Measurements from ENCODE around the gene BDH1. TPM values are rescaled to one million over a fixed set of nuclear protein-coding genes. Genes with fewer than 3 reads are reported as not detected.

The BDH1 gene
- total RNA-seq, 1 donor from 2014 or later: 1.5 TPM

DNA sequence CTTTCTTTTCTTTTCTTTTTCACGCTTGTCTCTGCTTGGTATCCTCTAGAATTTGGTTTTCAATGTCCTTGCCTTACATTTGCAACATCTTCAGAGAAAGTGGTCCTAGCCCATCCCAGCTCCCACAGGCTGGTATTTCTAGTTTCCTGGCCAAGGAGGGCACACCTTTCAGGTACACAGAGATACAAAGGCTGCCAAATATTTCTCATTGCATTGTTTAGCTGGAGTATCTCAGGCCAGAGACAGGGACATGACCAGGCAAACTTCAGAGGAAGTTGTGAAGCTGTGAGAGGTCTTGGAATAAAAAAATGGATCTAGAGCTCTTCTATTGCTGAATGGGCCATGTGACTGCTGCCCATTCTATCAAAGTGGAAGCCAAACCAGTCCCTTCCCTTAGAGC lies 68.9 kb downstream of the BDH1 start:
- Histone ChIP-seq H3K27me3 (ENCODE audit: insufficient read depth, low read length) (no peaks in the 10 kb centered on the region), H2AFZ (ENCODE audit: low read depth, low read length) (no peak overlapping the region), H4K20me1 (ENCODE audit: insufficient read depth, low read length) (no peaks in the 10 kb centered on the region), H3K9me3 (ENCODE audit: insufficient read depth, low read depth, low read length) (no peaks in the 10 kb centered on the region), H3K4me2 (ENCODE audit: low read length) (peak overlapping the region; percentile 49), H3K79me2 (ENCODE audit: insufficient read depth, low read length) (no peaks in the 10 kb centered on the region), H3K4me3 (ENCODE audit: insufficient read depth, low read depth, low read length) (no peak overlapping the region), H3K36me3 (ENCODE audit: insufficient read depth, low read length) (no peaks in the 10 kb centered on the region), H3K4me1 (ENCODE audit: insufficient read depth, low read length) (peaks cover 48% of the 10 kb centered on the region), H3K9ac (ENCODE audit: low read length) (peak overlapping the region; percentile 72), H3K27ac (ENCODE audit: low read depth, low read length) (peak overlapping the region; percentile 91)
- no peaks in the 10 kb centered on the region for H3K9me3 Mint-ChIP-seq (ENCODE audit: unreplicated experiment)
- H3K27ac Mint-ChIP-seq (ENCODE audit: unreplicated experiment): peak overlapping the region; percentile 96
- TF ChIP-seq, protein P1, sequence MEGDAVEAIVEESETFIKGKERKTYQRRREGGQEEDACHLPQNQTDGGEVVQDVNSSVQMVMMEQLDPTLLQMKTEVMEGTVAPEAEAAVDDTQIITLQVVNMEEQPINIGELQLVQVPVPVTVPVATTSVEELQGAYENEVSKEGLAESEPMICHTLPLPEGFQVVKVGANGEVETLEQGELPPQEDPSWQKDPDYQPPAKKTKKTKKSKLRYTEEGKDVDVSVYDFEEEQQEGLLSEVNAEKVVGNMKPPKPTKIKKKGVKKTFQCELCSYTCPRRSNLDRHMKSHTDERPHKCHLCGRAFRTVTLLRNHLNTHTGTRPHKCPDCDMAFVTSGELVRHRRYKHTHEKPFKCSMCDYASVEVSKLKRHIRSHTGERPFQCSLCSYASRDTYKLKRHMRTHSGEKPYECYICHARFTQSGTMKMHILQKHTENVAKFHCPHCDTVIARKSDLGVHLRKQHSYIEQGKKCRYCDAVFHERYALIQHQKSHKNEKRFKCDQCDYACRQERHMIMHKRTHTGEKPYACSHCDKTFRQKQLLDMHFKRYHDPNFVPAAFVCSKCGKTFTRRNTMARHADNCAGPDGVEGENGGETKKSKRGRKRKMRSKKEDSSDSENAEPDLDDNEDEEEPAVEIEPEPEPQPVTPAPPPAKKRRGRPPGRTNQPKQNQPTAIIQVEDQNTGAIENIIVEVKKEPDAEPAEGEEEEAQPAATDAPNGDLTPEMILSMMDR (IDR thresholded peaks at IDR 0.05; ENCODE audit: insufficient read depth, low read depth, low read length): no peak
- H3K4me1 Mint-ChIP-seq (ENCODE audit: low read depth, unreplicated experiment): peaks cover 54% of the 10 kb centered on the region
- no peak overlapping the region for H3K4me3 Mint-ChIP-seq (ENCODE audit: unreplicated experiment)
- DNase-seq (ENCODE audit: low read depth) (no peak), FAIRE-seq (no peak)
- peaks cover 1% of the 10 kb centered on the region for H3K36me3 Mint-ChIP-seq (ENCODE audit: low read depth, unreplicated experiment)
- peaks cover 2% of the 10 kb centered on the region for H3K27me3 Mint-ChIP-seq (ENCODE audit: low read depth, unreplicated experiment)

- H3K27me3 ChIP-seq (ENCODE audit: insufficient read depth, low read length): no peaks in the 10 kb centered on the region
- Mint-ChIP-seq H3K27ac (ENCODE audit: unreplicated experiment) (no peak overlapping the region), H3K4me1 (ENCODE audit: low read depth, unreplicated experiment) (peaks cover 40% of the 10 kb centered on the region), H3K4me3 (ENCODE audit: unreplicated experiment) (no peak overlapping the region), H3K27me3 (ENCODE audit: low read depth, unreplicated experiment) (peaks cover 2% of the 10 kb centered on the region), H3K9me3 (ENCODE audit: unreplicated experiment) (no peaks in the 10 kb centered on the region), H3K36me3 (ENCODE audit: low read depth, unreplicated experiment) (peaks cover 1% of the 10 kb centered on the region)
- H3K4me2 ChIP-seq (ENCODE audit: low read length): no peak overlapping the region
- no peaks in the 10 kb centered on the region for H3K9me3 ChIP-seq (ENCODE audit: insufficient read depth, low read depth, low read length)
- no peak overlapping the region for H3K27ac ChIP-seq (ENCODE audit: low read depth, low read length)
- H3K36me3 ChIP-seq (ENCODE audit: insufficient read depth, low read length): no peaks in the 10 kb centered on the region
- H2AFZ ChIP-seq (ENCODE audit: low read depth, low read length): no peak overlapping the region
- FAIRE-seq (no peak), DNase-seq (ENCODE audit: low read depth) (no peak)
- peaks cover 4% of the 10 kb centered on the region for H3K79me2 ChIP-seq (ENCODE audit: insufficient read depth, low read length)
- no peak overlapping the region for H3K4me3 ChIP-seq (ENCODE audit: insufficient read depth, low read depth, low read length)
- no peaks in the 10 kb centered on the region for H4K20me1 ChIP-seq (ENCODE audit: insufficient read depth, low read length)
- H3K4me1 ChIP-seq (ENCODE audit: insufficient read depth, low read length): peaks cover 44% of the 10 kb centered on the region
- no peak overlapping the region for H3K9ac ChIP-seq (ENCODE audit: low read length)
- TF ChIP-seq, protein P1 (IDR thresholded peaks at IDR 0.05; ENCODE audit: insufficient read depth, low read depth, low read length): no peak
- no peak for TF ChIP-seq EZH2 (IDR thresholded peaks at IDR 0.05; ENCODE audit: insufficient read depth, low read length)
These were observed 70.6 kb downstream of the BDH1 start for GRCh38 chr3:197485143-197485542.

- peaks cover 1% of the 10 kb centered on the region for H3K36me3 Mint-ChIP-seq (ENCODE audit: low read depth, unreplicated experiment)
- Histone ChIP-seq H3K4me2 (ENCODE audit: low read length) (no peak overlapping the region), H3K4me1 (ENCODE audit: insufficient read depth, low read length) (peaks cover 39% of the 10 kb centered on the region), H3K4me3 (ENCODE audit: insufficient read depth, low read depth, low read length) (no peak overlapping the region), H2AFZ (ENCODE audit: low read depth, low read length) (no peak overlapping the region), H3K9ac (ENCODE audit: low read length) (no peak overlapping the region), H3K27ac (ENCODE audit: low read depth, low read length) (no peak overlapping the region), H3K79me2 (ENCODE audit: insufficient read depth, low read length) (peaks cover 4% of the 10 kb centered on the region), H3K9me3 (ENCODE audit: insufficient read depth, low read depth, low read length) (no peaks in the 10 kb centered on the region), H4K20me1 (ENCODE audit: insufficient read depth, low read length) (no peaks in the 10 kb centered on the region), H3K36me3 (ENCODE audit: insufficient read depth, low read length) (no peaks in the 10 kb centered on the region), H3K27me3 (ENCODE audit: insufficient read depth, low read length) (no peaks in the 10 kb centered on the region)
- H3K9me3 Mint-ChIP-seq (ENCODE audit: unreplicated experiment): no peaks in the 10 kb centered on the region
- H3K27ac Mint-ChIP-seq (ENCODE audit: unreplicated experiment): no peak overlapping the region
- peaks cover 35% of the 10 kb centered on the region for H3K4me1 Mint-ChIP-seq (ENCODE audit: low read depth, unreplicated experiment)
- DNase-seq (ENCODE audit: low read depth) (no peak), FAIRE-seq (no peak)
- peaks cover 2% of the 10 kb centered on the region for H3K27me3 Mint-ChIP-seq (ENCODE audit: low read depth, unreplicated experiment)
- TF ChIP-seq, protein P1 (IDR thresholded peaks at IDR 0.05; ENCODE audit: insufficient read depth, low read depth, low read length): no peak
- no peak for TF ChIP-seq EZH2 (IDR thresholded peaks at IDR 0.05; ENCODE audit: insufficient read depth, low read length)
- H3K4me3 Mint-ChIP-seq (ENCODE audit: unreplicated experiment): no peak overlapping the region
These were observed 71.4 kb downstream of the BDH1 start for GRCh38 chr3:197484204-197484901.

Measured in astrocyte (in vitro differentiated cells and primary cell).